ENCODE results near the gene OMP.

Gene OMP

GRCh38 chr11:77126156-77126775, 23.6 kb downstream of the OMP start:
- no peak for DNase-seq

- no peak for DNase-seq
These were observed 24.2 kb downstream of the OMP start for GRCh38 chr11:77126861-77127234.

GRCh38 chr11:77127235-77127911, 24.7 kb downstream of the OMP start:
- no peak for DNase-seq

GRCh38 chr11:77127920-77128691, 25.5 kb downstream of the OMP start, which contains the start of gene MYO7A:
TSS of gene MYO7A (plus strand) at chr11:77128246. CDS start at chr11:77130635, 2,389 bp downstream.
- no peak for DNase-seq

GRCh38 chr11:77129069-77129841, 26.6 kb downstream of the OMP start:
- DNase-seq, result no peak

GRCh38 chr11:77129842-77130756, 27.5 kb downstream of the OMP start:
- no peak for DNase-seq

- no peak for DNase-seq
These were observed 28.3 kb downstream of the OMP start for GRCh38 chr11:77130763-77131513.

- no peak for DNase-seq
These were observed 28.9 kb downstream of the OMP start for GRCh38 chr11:77131560-77131959.

- DNase-seq, result no peak
These were observed 32.4 kb downstream of the OMP start for GRCh38 chr11:77135069-77135468.

GRCh38 chr11:77136074-77136473, 33.4 kb downstream of the OMP start:
- no peak for DNase-seq

GRCh38 chr11:77136784-77137420, 34.3 kb downstream of the OMP start:
- no peak for DNase-seq

- no peak for DNase-seq
These were observed 34.8 kb downstream of the OMP start for GRCh38 chr11:77137421-77137820.

- no peak for DNase-seq
These were observed 35.5 kb downstream of the OMP start for GRCh38 chr11:77138106-77138649.

GRCh38 chr11:77139201-77139600, 36.6 kb downstream of the OMP start:
- DNase-seq, result no peak

- peak; percentile 79 for DNase-seq
These were observed 37.7 kb downstream of the OMP start for GRCh38 chr11:77140231-77140851.

GRCh38 chr11:77141034-77141433, 38.4 kb downstream of the OMP start:
- DNase-seq, result no peak

- no peak for DNase-seq
These were observed 38.8 kb downstream of the OMP start for GRCh38 chr11:77141475-77141874.

GRCh38 chr11:77142091-77142975, 39.7 kb downstream of the OMP start:
- peak; percentile 54 for DNase-seq
